Mammary epithelial cell (primary cell): Measurements from ENCODE around the gene ZNF536.

Source experiments
- CTCF ChIP-seq, 2 donors: IDR thresholded peaks in 1 of 2; conservative IDR thresholded peaks in 1 of 2; 2 replicates each; pipeline ENCODE4 v1.5.1; 2011 to 2012; ENCODE audit warnings: inconsistent platforms in 2 of 2, low read length in 2 of 2, mild to moderate bottlenecking in 2 of 2, control low read depth in 1 of 2, low read depth in 1 of 2; ENCODE audit not compliant: insufficient read depth in 1 of 2; ENCODE audit errors: extremely low read depth in 1 of 2
- EZH2 ChIP-seq: IDR thresholded peaks from 2 replicates; pipeline ENCODE4 v1.6.1; 2012; ENCODE audit warnings: low read length, inconsistent platforms, borderline replicate concordance

- TF ChIP-seq CTCF (conservative IDR thresholded peaks at IDR 0.05 in 1 of 2, IDR thresholded peaks at IDR 0.05 in 1 of 2; ENCODE audit: extremely low read depth in 1 of 2, insufficient read depth in 1 of 2, low read depth in 1 of 2, low read length in 2 of 2) (no peak), EZH2 (no peak)
These were observed 232.5 kb downstream of the ZNF536 start for GRCh38 chr19:30604657-30605056.
